D721Med (cell line): ENCODE data around the gene SLC25A21.

ENCODE experiments used
- DNase-seq: peaks from one replicate; pipeline ENCODE4 v3.0.0; 2011; ENCODE audit warnings: low spot score; ENCODE audit not compliant: insufficient read length
- FAIRE-seq: peaks from 2 replicates; lab custom pipeline; 2011; peaks lifted over from hg19 to GRCh38; lab: Jason Lieb, UNC
- CTCF ChIP-seq: IDR thresholded peaks from 2 replicates; pipeline ENCODE4 v1.5.1; 2012; ENCODE audit warnings: mild to moderate bottlenecking, control low read depth; ENCODE audit not compliant: insufficient read depth; ENCODE audit errors: missing control alignments

SLC25A21 gene

GRCh38 chr14:36859119-36859518 lies 313.3 kb downstream of the SLC25A21 start:
- no peak for DNase-seq
- TF ChIP-seq CTCF = no peak
- no peak for FAIRE-seq

GRCh38 chr14:36857842-36858445 lies 314.5 kb downstream of the SLC25A21 start:
- no peak for DNase-seq
- no peak for TF ChIP-seq CTCF
- no peak for FAIRE-seq

- FAIRE-seq (no peak), DNase-seq (no peak)
- TF ChIP-seq CTCF = no peak
Observed at GRCh38 chr14:36857136-36857535, 315.3 kb downstream of the SLC25A21 start.

- DNase-seq = no peak
- no peak for TF ChIP-seq CTCF
- FAIRE-seq = no peak
Observed at GRCh38 chr14:36856095-36856878, 316.1 kb downstream of the SLC25A21 start.

- DNase-seq = no peak
- no peak for TF ChIP-seq CTCF
- no peak for FAIRE-seq
Observed at GRCh38 chr14:36855396-36855795, 317.0 kb downstream of the SLC25A21 start.

- no peak for TF ChIP-seq CTCF
- DNase-seq (no peak), FAIRE-seq (no peak)
Observed at GRCh38 chr14:36852981-36853691, 319.3 kb downstream of the SLC25A21 start.
